C4-2B (cell line): ENCODE data around the gene ANLN.

ENCODE experiments used
- CTCF ChIP-seq: fragments of 450-650 bp; conservative IDR thresholded peaks from 2 replicates; pipeline ENCODE4 v1.5.1; 2017; ENCODE audit warnings: mild to moderate bottlenecking
- ZFX ChIP-seq: fragments of 450-650 bp; IDR thresholded peaks from 2 replicates; pipeline ENCODE4 v1.6.1; 2017

DNA sequence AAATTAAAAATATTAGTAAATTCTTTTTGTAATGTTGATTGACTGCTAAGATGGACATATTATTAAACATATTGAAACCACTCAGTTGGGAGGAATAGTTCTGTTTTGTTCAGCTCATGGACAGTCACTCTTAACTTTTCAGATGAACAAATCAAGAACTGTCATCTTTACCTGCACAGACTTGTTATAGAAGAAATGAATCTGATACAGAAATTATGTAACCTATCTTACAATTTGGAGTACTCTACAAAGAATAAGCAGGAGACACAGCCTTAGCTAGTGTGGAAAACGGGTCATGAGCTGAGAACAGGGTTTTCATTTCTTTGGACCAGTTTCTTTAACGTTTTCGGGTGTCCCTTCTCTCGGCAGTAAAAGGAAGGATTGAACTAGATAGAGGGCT is 1.2 kb upstream of the ANLN start:
- TF ChIP-seq CTCF (no peak), ZFX (no peak)
